Liver (tissue), 9 donors: ENCODE results near the gene IGF1R. TPM values are rescaled to one million over a fixed set of nuclear protein-coding genes. Genes with fewer than 3 reads are reported as not detected.

Experiments used
- DNase-seq: peaks from one replicate; pipeline ENCODE4 v3.0.0-alpha.2; 2017; ENCODE audit warnings: low spot score
- H3K27ac ChIP-seq, 2 donors: one replicate each; pipeline ENCODE4 v1.7.0; 2013; ENCODE audit warnings: inconsistent platforms in 2 of 2, low read length in 2 of 2, control low read depth in 1 of 2, low read depth in 1 of 2, mild to moderate bottlenecking in 1 of 2
- H3K27me3 ChIP-seq, 4 donors: one replicate each; pipeline versions ENCODE4 v1.6.1 to v1.7.0; 2013; ENCODE audit warnings: low read length in 3 of 4, inconsistent platforms in 1 of 4, mild to moderate bottlenecking in 1 of 4, moderate library complexity in 1 of 4; ENCODE audit not compliant: control insufficient read depth in 4 of 4, insufficient read depth in 4 of 4
- H3K36me3 ChIP-seq, 4 donors: one replicate each; pipeline versions ENCODE4 v1.6.1 to v1.7.0; 2013; ENCODE audit warnings: low read length in 3 of 4, mild to moderate bottlenecking in 3 of 4, low read depth in 1 of 4, moderate library complexity in 1 of 4; ENCODE audit not compliant: control insufficient read depth in 4 of 4, insufficient read depth in 3 of 4
- H3K4me1 ChIP-seq, 4 donors: one replicate each; pipeline versions ENCODE4 v1.6.1 to v1.7.0; 2013; ENCODE audit warnings: low read length in 3 of 4, mild to moderate bottlenecking in 3 of 4, moderate library complexity in 1 of 4; ENCODE audit not compliant: control insufficient read depth in 4 of 4, insufficient read depth in 4 of 4
- H3K4me3 ChIP-seq, 3 donors: one replicate each; pipeline versions ENCODE4 v1.6.1 to v1.7.0; 2013; ENCODE audit warnings: low read length in 3 of 3, control low read depth in 1 of 3, low read depth in 1 of 3, mild to moderate bottlenecking in 1 of 3
- H3K9ac ChIP-seq, 2 donors: one replicate each; pipeline ENCODE4 v1.7.0; 2013; ENCODE audit warnings: low read length in 2 of 2, mild to moderate bottlenecking in 2 of 2, moderate library complexity in 2 of 2, control low read depth in 1 of 2, low read depth in 1 of 2
- H3K9me3 ChIP-seq, 4 donors: one replicate each; pipeline versions ENCODE4 v1.6.1 to v1.7.0; 2013; ENCODE audit warnings: low read length in 3 of 4; ENCODE audit not compliant: control insufficient read depth in 4 of 4
- ATF3 ChIP-seq: IDR thresholded peaks from 2 replicates; pipeline ENCODE4 v1.6.1; 2016; ENCODE audit warnings: antibody characterized with exemption
- CTCF ChIP-seq: fragments of 150-350 bp; IDR thresholded peaks from 2 replicates; pipeline ENCODE4 v1.5.1; 2017; ENCODE audit warnings: improper control_type of control experiment, low read depth, low read length; ENCODE audit not compliant: missing input control
- EGR1 ChIP-seq, 2 donors: IDR thresholded peaks; 2 replicates each; pipeline ENCODE4 v1.6.1; 2016 to 2018; ENCODE audit warnings: antibody characterized with exemption in 2 of 2, low read depth in 2 of 2
- FOXA1 ChIP-seq: IDR thresholded peaks from 2 replicates; pipeline ENCODE4 v1.6.1; 2016; ENCODE audit warnings: antibody characterized with exemption
- FOXA2 ChIP-seq: IDR thresholded peaks from 2 replicates; pipeline ENCODE4 v1.6.1; 2016; ENCODE audit warnings: antibody characterized with exemption
- GABPA ChIP-seq, 2 donors: IDR thresholded peaks in 1 of 2; conservative IDR thresholded peaks in 1 of 2; 2 replicates each; pipeline ENCODE4 v1.6.1; 2016; ENCODE audit warnings: antibody characterized with exemption in 2 of 2, mild to moderate bottlenecking in 1 of 2, moderate library complexity in 1 of 2
- HNF4G ChIP-seq: IDR thresholded peaks from 2 replicates; pipeline ENCODE4 v1.6.1; 2016; ENCODE audit warnings: antibody characterized with exemption
- JUND ChIP-seq, 2 donors: IDR thresholded peaks; 2 replicates each; pipeline ENCODE4 v1.6.1; 2016; ENCODE audit warnings: antibody characterized with exemption in 2 of 2
- MAX ChIP-seq: IDR thresholded peaks from 2 replicates; pipeline ENCODE4 v1.6.1; 2016; ENCODE audit warnings: antibody characterized with exemption
- NR2F2 ChIP-seq: IDR thresholded peaks from 2 replicates; pipeline ENCODE4 v1.6.1; 2016; ENCODE audit warnings: antibody characterized with exemption
- RAD21 ChIP-seq, 2 donors: IDR thresholded peaks; 2 replicates each; pipeline ENCODE4 v1.6.1; 2016; ENCODE audit warnings: antibody characterized with exemption in 2 of 2, mild to moderate bottlenecking in 2 of 2
- REST ChIP-seq: IDR thresholded peaks from 2 replicates; pipeline ENCODE4 v1.6.1; 2016; ENCODE audit warnings: antibody characterized with exemption, mild to moderate bottlenecking
- SP1 ChIP-seq: IDR thresholded peaks from 2 replicates; pipeline ENCODE4 v1.6.1; 2018; ENCODE audit warnings: antibody characterized with exemption, mild to moderate bottlenecking
- TAF1 ChIP-seq: conservative IDR thresholded peaks from 2 replicates; pipeline ENCODE4 v1.6.1; 2016; ENCODE audit warnings: antibody characterized with exemption, mild to moderate bottlenecking
- ZBTB33 ChIP-seq: IDR thresholded peaks from 2 replicates; pipeline ENCODE4 v1.6.1; 2016; ENCODE audit warnings: antibody characterized with exemption
- WGBS: extraction: QIAGEN DNeasy Blood & Tissue Kit; methylation state at CpG from one replicate; pipeline ENCODE4 v1.1.7; 2013; 5-methylcytosine and 5-hydroxymethylcytosine counted together
- polyA plus RNA-seq, 2 donors: library from polyadenylated mRNA; stranded (reverse) in 1 of 2; unstranded in 1 of 2; fragments of 200-250 nt in 1 of 2; fragments of >200 nt in 1 of 2; fragmentation: Nextera tagmentation in 1 of 2; extraction: Ambion mirVana in 1 of 2; gene quantifications; one replicate each; pipeline versions ENCODE4 v1.2.1 to v1.2.3, GENCODE V29; 2013 to 2015
- total RNA-seq, 2 donors: library from RNA; depleted of rRNA; stranded (reverse); fragments of >200 nt; gene quantifications; one replicate each; pipeline ENCODE4 v1.2.3, GENCODE V29; 2014
- donor health status: healthy.
- donor health status: healthy.
- donor health status: healthy.
- donor health status: healthy.
- donor health status: healthy.

The IGF1R gene
- total and polyA plus RNA-seq, 4 donors: 0.69 to 10.3 (median 3.2) TPM

- DNase-seq: no peak
- Histone ChIP-seq H3K4me3 (no peak overlapping the region), H3K9ac (no peak overlapping the region), H3K36me3 (no peaks in the 10 kb centered on the region), H3K4me1 (no peaks in the 10 kb centered on the region), H3K27ac (no peak overlapping the region), H3K9me3 (no peaks in the 10 kb centered on the region), H3K27me3 (peaks cover 0 to 5% (median 0%) of the 10 kb centered on the region in 4 donors)
- no peak for TF ChIP-seq MAX
- TF ChIP-seq RAD21 (IDR thresholded peaks at IDR 0.05): no peak
- no peak for TF ChIP-seq REST
- TF ChIP-seq FOXA2: no peak
- no peak for TF ChIP-seq HNF4G
- no peak for TF ChIP-seq ATF3
- TF ChIP-seq NR2F2: no peak
- TF ChIP-seq FOXA1: no peak
- WGBS: 83% methylated on average over 2 of the region's 2 CpGs
Observed at GRCh38 chr15:98611808-98612207, 36.5 kb upstream of the IGF1R start.

- Histone ChIP-seq H3K9ac (no peak overlapping the region), H3K9me3 (no peaks in the 10 kb centered on the region), H3K4me1 (no peaks in the 10 kb centered on the region), H3K36me3 (no peaks in the 10 kb centered on the region), H3K27ac (no peak overlapping the region), H3K4me3 (no peak overlapping the region), H3K27me3 (peaks cover 0 to 5% (median 0%) of the 10 kb centered on the region in 4 donors)
- no peak for DNase-seq
- TF ChIP-seq RAD21 (IDR thresholded peaks at IDR 0.05) (no peak), GABPA (IDR thresholded peaks at IDR 0.05 in 1 of 2, conservative IDR thresholded peaks at IDR 0.05 in 1 of 2) (no peak), CTCF (no peak), MAX (no peak), EGR1 (IDR thresholded peaks at IDR 0.05; ENCODE audit: low read depth in 2 of 2) (no peak), ZBTB33 (no peak), JUND (IDR thresholded peaks at IDR 0.05) (no peak), SP1 (no peak), ATF3 (no peak), TAF1 (no peak)
- 76% methylated on average over 6 of the region's 6 CpGs for WGBS
Observed at GRCh38 chr15:98612490-98613110, 35.7 kb upstream of the IGF1R start.
